Left hindlimb (tissue), 1 donor: ENCODE measurements around the gene NR3C1.

Experiments
- DNase-seq: peaks from one replicate; pipeline ENCODE4 v3.0.0-alpha.2; 2018

The NR3C1 gene

GRCh38 chr5:143397302-143398052 is 6.0 kb downstream of the NR3C1 start:
- DNase-seq, result no peak

DNA sequence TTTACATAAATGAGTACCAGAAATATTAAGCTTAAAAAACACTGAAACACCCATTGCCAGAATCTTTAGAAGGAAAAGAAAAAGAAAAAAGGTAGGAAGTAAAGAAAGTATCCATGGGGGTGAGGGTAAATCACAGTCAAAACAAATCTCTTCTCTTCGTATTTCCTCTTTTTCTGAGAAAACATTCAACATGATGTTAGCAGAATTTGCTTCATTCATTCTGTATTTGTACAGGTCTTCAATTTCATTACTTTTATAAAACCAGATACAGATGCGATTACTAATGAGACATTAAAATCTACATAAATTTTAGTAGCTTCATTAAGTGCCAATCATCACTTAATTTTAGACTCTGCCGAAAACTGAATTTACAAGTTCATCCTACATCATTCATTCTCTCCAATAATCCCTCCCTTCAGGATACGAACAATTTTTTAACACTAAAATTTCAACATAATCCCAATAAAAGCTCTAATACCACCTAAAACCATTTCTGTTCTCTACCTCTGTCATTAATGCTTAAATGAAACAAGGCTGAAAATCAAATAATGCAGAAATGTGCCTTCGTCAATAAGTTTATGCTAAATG is 7.0 kb downstream of the NR3C1 start:
- no peak for DNase-seq

DNA sequence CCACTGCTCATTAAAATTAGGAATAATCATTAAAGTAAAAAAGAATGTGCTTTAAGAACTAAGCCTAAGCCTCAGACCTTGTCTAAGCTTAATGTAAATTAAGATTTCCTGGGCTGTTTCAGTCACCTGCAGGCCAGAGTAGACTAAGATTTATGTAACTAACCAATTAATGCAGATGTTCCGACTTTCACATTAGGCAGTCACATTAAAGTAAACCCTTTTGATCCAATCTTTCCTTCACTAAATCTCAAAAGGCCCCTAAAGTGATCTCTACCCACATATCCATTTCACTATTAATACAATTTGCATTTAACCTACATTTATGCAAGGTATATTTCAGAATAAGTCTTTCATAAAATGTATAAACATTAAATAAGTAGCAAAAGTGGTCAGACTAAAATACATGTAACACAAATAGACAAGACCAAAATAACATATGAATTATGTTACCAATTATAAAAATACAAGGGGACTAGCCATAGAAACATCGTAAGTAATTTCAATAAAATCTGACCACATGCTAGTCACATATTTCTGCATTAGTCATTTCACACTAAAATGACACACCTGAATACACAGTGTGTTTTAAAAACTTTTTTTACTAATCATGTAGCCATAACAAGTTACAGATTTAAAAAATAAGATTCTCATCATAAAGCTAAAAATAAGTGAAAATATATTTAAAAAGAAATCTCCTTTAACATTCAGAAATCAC is 7.7 kb downstream of the NR3C1 start:
- no peak for DNase-seq

DNA sequence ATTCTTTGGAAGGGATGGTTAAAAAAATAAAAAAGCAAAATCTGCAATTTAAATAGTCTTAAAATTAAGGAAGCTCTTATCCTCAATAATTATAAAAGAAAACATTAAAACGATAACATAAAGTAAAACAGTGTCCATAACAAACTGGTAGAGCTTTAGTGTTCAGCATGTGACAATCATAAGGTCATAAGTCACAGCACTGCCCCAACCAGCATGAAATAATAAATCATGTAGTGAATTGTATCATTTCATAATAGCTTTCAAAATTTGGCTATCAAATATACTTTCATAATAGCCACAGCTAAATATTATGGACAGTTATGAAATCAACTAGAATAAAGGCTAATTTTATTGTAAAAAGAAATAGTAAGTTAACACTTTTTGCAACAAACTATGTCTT is 10.0 kb downstream of the NR3C1 start:
- no peak for DNase-seq

GRCh38 chr5:143390941-143391340 is 12.5 kb downstream of the NR3C1 start:
- DNase-seq, result no peak

- DNase-seq, result no peak
These were observed 13.2 kb downstream of the NR3C1 start for GRCh38 chr5:143390258-143390657.

GRCh38 chr5:143386725-143387124 is 16.8 kb downstream of the NR3C1 start:
- DNase-seq, result no peak

GRCh38 chr5:143384865-143385657 is 18.4 kb downstream of the NR3C1 start:
- no peak for DNase-seq

DNA sequence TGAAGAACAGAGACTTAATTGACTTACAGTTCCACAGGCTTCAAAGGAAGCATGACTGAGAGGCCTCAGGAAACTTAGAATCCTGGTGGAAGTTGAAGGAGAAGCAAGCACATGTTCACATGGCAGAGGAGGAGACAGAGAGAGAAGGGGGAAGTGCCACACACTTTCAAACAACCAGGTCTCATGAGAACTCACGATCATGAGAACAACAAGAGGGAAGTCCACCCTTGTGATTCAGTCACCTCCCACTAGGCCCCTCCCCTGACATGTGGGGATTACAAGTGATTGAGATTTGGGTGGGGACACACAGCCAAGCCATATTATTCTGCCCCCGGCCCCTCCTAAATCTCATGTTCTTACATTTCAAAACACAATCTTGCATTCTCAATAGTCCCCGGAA is 19.5 kb downstream of the NR3C1 start:
- DNase-seq, result no peak

- no peak for DNase-seq
These were observed 23.9 kb downstream of the NR3C1 start for GRCh38 chr5:143379606-143380005.

DNA sequence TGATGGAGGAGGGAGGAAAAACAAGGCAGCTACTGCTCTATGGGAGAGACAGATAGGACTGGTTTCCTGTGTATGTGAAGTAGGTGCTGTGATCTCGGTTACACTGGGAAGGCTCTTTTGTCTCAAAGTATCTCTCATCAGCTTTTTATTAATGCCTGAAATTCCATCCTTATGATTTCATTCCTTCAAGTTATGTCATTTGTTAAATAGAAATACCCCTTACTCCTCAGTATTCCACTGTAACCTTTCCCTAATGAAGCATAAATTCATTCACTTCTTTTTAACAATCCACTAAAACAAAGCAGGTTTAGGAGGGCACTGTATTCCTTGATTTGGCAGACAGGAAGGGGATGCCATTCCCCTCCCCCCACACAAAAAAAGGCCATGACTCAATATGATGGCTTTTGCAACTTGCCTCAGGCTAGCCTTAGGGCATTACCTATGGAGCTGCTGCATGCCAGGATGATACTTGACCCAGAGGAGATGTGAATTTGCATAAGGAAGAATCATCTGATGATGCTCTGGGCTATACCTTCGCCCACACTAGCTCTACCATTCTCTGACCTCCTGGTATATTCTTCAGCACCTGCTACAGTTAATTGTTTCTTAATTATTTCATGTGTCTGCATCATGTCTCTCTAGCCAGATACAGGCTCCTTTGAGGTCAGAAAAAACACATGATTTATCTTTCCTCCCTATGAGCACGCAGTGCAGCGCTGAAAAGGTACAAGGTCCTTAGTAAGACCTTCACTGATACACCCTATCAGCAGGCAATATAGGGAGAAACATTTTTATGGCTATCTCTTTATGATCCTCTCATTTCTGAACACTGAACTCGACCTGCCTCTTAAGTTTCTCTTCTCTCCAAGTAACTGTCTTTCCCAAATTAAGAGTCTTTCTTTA is 26.3 kb downstream of the NR3C1 start:
- DNase-seq, result no peak

GRCh38 chr5:143376195-143376779 is 27.2 kb downstream of the NR3C1 start:
- DNase-seq, result no peak

- DNase-seq, result no peak
These were observed 28.8 kb downstream of the NR3C1 start for GRCh38 chr5:143374496-143375217.

DNA sequence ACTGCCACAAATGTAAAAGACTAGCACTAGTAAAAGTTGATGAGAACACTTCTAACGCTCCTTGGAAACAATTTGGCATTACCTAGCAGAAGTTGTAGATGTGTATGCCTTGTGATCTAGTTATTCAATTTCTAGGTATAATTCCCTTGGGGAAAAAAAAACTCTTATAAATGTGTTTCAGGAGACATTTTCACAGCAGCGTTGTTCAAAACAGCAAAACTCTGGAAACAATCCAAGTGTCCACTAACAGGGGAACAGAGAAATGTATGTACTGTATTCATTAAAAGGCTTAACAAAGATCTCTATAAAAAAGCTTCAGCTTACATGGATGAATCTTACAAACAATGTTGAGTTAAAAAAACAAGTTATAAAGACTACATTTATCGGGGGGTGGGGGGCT is 30.4 kb downstream of the NR3C1 start:
- no peak for DNase-seq

GRCh38 chr5:143372187-143372829 is 31.2 kb downstream of the NR3C1 start:
- no peak for DNase-seq

GRCh38 chr5:143370440-143370839 is 33.0 kb downstream of the NR3C1 start:
- no peak for DNase-seq

GRCh38 chr5:143364061-143364460 is 39.4 kb downstream of the NR3C1 start:
- DNase-seq, result no peak

GRCh38 chr5:143362664-143363227 is 40.7 kb downstream of the NR3C1 start:
- no peak for DNase-seq

DNA sequence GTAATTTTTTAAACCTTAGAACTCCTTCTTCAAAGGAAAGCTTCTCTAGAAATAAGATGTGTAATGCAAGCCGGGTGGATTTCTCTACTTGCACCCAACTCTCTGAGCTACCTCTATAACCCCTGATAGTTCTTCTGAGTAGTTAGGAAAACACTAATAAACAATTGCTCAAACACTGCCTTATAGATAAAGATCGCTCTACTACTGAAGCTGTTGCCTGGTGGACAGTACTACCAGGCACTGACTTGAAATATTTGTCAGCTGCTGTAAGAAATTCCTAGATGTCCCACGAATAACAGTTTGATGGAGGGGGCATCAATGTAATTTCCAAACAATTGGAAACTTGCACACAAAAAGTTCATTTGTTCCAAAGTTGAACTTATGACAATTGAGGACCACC is 42.0 kb downstream of the NR3C1 start:
- DNase-seq, result no peak

DNA sequence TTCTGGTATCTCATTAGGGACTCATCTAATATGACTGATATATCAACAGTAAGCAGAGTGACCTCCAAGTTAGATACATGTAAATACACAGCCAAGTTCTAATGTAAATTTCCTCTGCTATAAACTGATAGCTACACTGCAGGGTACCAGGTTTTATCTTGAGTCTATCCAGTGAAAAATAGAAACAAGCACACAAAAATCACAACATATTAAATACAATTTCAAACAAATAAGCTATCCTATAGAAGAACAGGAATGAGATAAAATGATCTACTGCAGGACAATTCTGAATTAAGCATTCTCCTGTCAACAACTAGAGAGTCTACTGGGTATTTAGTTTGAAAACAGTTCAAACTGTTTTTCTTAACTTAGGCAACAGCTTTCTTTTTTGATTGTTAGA is 42.7 kb downstream of the NR3C1 start:
- no peak for DNase-seq
